Breast epithelium (tissue), 3 donors: Measurements from ENCODE around the gene SMAD6.

Experiments used
- CTCF ChIP-seq, 3 donors: fragments of 450-650 bp; IDR thresholded peaks; one replicate each; pipeline ENCODE4 v1.5.1; 2016 to 2017; ENCODE audit warnings: antibody characterized with exemption in 3 of 3, mild to moderate bottlenecking in 3 of 3, moderate library complexity in 3 of 3
- POLR2A ChIP-seq: fragments of 450-650 bp; IDR thresholded peaks from one replicate; pipeline ENCODE4 v1.6.1; 2016; ENCODE audit warnings: antibody characterized with exemption, mild to moderate bottlenecking, moderate library complexity
- POLR2AphosphoS5 ChIP-seq, 3 donors: sonication (generic); formaldehyde crosslinking; IDR thresholded peaks; one replicate each; pipeline ENCODE4 v1.6.1; 2017; ENCODE audit warnings: antibody characterized with exemption in 3 of 3

- TF ChIP-seq POLR2A: no peak
- no peak for TF ChIP-seq CTCF (IDR thresholded peaks at IDR 0.05)
- TF ChIP-seq POLR2AphosphoS5 (IDR thresholded peaks at IDR 0.05): no peak
Measured at GRCh38 chr15:66674756-66675155, 27.3 kb upstream of the SMAD6 start.
